Breast epithelium (tissue), 3 donors: ENCODE measurements around the gene SLC25A15.

Source experiments
- POLR2A ChIP-seq: fragments of 450-650 bp; IDR thresholded peaks from one replicate; pipeline ENCODE4 v1.6.1; 2016; ENCODE audit warnings: antibody characterized with exemption, mild to moderate bottlenecking, moderate library complexity
- TF ChIP-seq, protein P1 (sequence below), 3 donors: fragments of 450-650 bp; IDR thresholded peaks; one replicate each; pipeline ENCODE4 v1.5.1; 2016 to 2017; ENCODE audit warnings: antibody characterized with exemption in 3 of 3, mild to moderate bottlenecking in 3 of 3, moderate library complexity in 3 of 3

DNA sequence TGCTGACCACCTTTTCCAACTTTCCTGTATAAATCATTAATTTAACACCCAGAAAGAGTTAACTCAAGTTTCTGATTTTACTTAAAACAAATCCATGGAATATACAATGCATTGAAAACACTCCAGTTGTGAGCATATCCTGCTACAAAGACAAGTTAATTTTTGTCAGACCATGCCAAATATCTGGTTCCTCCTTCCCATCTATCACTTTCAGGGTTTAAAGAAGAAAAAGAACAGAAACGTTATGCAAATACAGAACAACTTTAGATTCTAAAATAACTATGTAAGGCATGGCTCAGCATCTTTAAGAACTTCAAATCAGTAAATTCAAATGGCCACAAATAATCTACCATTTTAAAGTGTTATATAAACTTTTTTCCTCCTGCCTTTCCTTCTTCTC lies 33.4 kb upstream of the SLC25A15 start:
- TF ChIP-seq, protein P1, sequence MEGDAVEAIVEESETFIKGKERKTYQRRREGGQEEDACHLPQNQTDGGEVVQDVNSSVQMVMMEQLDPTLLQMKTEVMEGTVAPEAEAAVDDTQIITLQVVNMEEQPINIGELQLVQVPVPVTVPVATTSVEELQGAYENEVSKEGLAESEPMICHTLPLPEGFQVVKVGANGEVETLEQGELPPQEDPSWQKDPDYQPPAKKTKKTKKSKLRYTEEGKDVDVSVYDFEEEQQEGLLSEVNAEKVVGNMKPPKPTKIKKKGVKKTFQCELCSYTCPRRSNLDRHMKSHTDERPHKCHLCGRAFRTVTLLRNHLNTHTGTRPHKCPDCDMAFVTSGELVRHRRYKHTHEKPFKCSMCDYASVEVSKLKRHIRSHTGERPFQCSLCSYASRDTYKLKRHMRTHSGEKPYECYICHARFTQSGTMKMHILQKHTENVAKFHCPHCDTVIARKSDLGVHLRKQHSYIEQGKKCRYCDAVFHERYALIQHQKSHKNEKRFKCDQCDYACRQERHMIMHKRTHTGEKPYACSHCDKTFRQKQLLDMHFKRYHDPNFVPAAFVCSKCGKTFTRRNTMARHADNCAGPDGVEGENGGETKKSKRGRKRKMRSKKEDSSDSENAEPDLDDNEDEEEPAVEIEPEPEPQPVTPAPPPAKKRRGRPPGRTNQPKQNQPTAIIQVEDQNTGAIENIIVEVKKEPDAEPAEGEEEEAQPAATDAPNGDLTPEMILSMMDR (IDR thresholded peaks at IDR 0.05), result no peak
- no peak for TF ChIP-seq POLR2A
